H9 (cell line): ENCODE data around the gene SPRR1A. TPM values are rescaled to one million over a fixed set of nuclear protein-coding genes. Genes with fewer than 3 reads are reported as not detected.

ENCODE experiments used
- DNase-seq: peaks from one replicate; pipeline ENCODE4 v3.0.0-alpha.2; 2017
- H2AFZ ChIP-seq: one replicate; pipeline ENCODE4 v1.6.1; 2013; ENCODE audit warnings: mild to moderate bottlenecking, low read length, control low read depth, moderate library complexity
- H2AK5ac ChIP-seq: 2 replicates; pipeline ENCODE4 v1.6.1; 2013; ENCODE audit warnings: low read length, control low read depth, mixed read lengths; ENCODE audit not compliant: insufficient read length
- H2BK120ac ChIP-seq: one replicate; pipeline ENCODE4 v1.6.1; 2013; ENCODE audit warnings: low read depth, mild to moderate bottlenecking, low read length, control low read depth, inconsistent platforms; ENCODE audit not compliant: poor library complexity, severe bottlenecking
- H2BK12ac ChIP-seq: 2 replicates; pipeline ENCODE4 v1.6.1; 2013; ENCODE audit warnings: low read length, control low read depth, mixed read lengths, low read depth; ENCODE audit not compliant: insufficient read length
- H2BK15ac ChIP-seq: 2 replicates; pipeline ENCODE4 v1.6.1; 2013; ENCODE audit warnings: low read depth, low read length, control low read depth
- H2BK20ac ChIP-seq: one replicate; pipeline ENCODE4 v1.6.1; 2013; ENCODE audit warnings: low read depth, mild to moderate bottlenecking, low read length, control low read depth, inconsistent platforms; ENCODE audit not compliant: poor library complexity, severe bottlenecking
- H2BK5ac ChIP-seq: 2 replicates; pipeline ENCODE4 v1.6.1; 2013; ENCODE audit warnings: low read length, control low read depth, mixed read lengths; ENCODE audit not compliant: insufficient read length
- H3K14ac ChIP-seq: 2 replicates; pipeline ENCODE4 v1.6.1; 2013; ENCODE audit warnings: low read length, control low read depth; ENCODE audit not compliant: insufficient read depth
- H3K18ac ChIP-seq: 2 replicates; pipeline ENCODE4 v1.6.1; 2013; ENCODE audit warnings: low read depth, mild to moderate bottlenecking, mixed read lengths, low read length, control low read depth; ENCODE audit not compliant: insufficient read length
- H3K23ac ChIP-seq: 2 replicates; pipeline ENCODE4 v1.6.1; 2013; ENCODE audit warnings: low read length, control low read depth, mixed read lengths, low read depth; ENCODE audit not compliant: insufficient read length
- H3K23me2 ChIP-seq: 2 replicates; pipeline ENCODE4 v1.6.1; 2013; ENCODE audit warnings: low read depth, mild to moderate bottlenecking, mixed read lengths, low read length, control low read depth; ENCODE audit not compliant: insufficient read length, poor library complexity, severe bottlenecking
- H3K27ac ChIP-seq: 2 replicates; pipeline ENCODE4 v1.5.1; 2013; ENCODE audit warnings: low read length, control low read depth, mixed read lengths, low read depth; ENCODE audit not compliant: insufficient read length
- H3K27me3 ChIP-seq: 2 replicates; pipeline ENCODE4 v1.6.1; 2013; ENCODE audit warnings: low read length, control low read depth, inconsistent platforms; ENCODE audit not compliant: insufficient read depth
- H3K4ac ChIP-seq: 2 replicates; pipeline ENCODE4 v1.6.1; 2013; ENCODE audit warnings: low read depth, mild to moderate bottlenecking, control low read depth, inconsistent platforms, low read length, moderate library complexity
- H3K4me1 ChIP-seq: 2 replicates; pipeline ENCODE4 v1.6.1; 2013; ENCODE audit warnings: low read length, control low read depth, inconsistent platforms; ENCODE audit not compliant: insufficient read depth
- H3K4me2 ChIP-seq: 2 replicates; pipeline ENCODE4 v1.6.1; 2013; ENCODE audit warnings: low read length, control low read depth, mixed read lengths; ENCODE audit not compliant: insufficient read length, insufficient read depth
- H3K56ac ChIP-seq: 2 replicates; pipeline ENCODE4 v1.6.1; 2013; ENCODE audit warnings: low read depth, mild to moderate bottlenecking, mixed read lengths, low read length, control low read depth; ENCODE audit not compliant: insufficient read length
- H3K79me1 ChIP-seq: 2 replicates; pipeline ENCODE4 v1.6.1; 2013; ENCODE audit warnings: low read depth, mild to moderate bottlenecking, moderate library complexity, low read length, control low read depth, inconsistent platforms; ENCODE audit not compliant: insufficient read depth, poor library complexity, severe bottlenecking
- H3K79me2 ChIP-seq: 2 replicates; pipeline ENCODE4 v1.6.1; 2013; ENCODE audit warnings: low read length, control low read depth, inconsistent platforms; ENCODE audit not compliant: insufficient read depth
- H3K9ac ChIP-seq: 2 replicates; pipeline ENCODE4 v1.6.1; 2013; ENCODE audit warnings: low read length, control low read depth, mixed read lengths; ENCODE audit not compliant: insufficient read length; ENCODE audit errors: extremely low read depth
- H3K9me3 ChIP-seq: one replicate; pipeline ENCODE4 v1.6.1; 2013; ENCODE audit warnings: low read depth, low read length, inconsistent platforms; ENCODE audit not compliant: control insufficient read depth
- H3T11ph ChIP-seq: one replicate; pipeline ENCODE4 v1.6.1; 2013; ENCODE audit warnings: mild to moderate bottlenecking, low read length, control low read depth, inconsistent platforms
- H4K20me1 ChIP-seq: one replicate; pipeline ENCODE4 v1.6.1; 2013; ENCODE audit not compliant: control insufficient read depth, insufficient read length, insufficient read depth
- H4K5ac ChIP-seq: 2 replicates; pipeline ENCODE4 v1.6.1; 2013; ENCODE audit warnings: low read depth, mild to moderate bottlenecking, mixed read lengths, low read length, control low read depth; ENCODE audit not compliant: insufficient read length
- H4K8ac ChIP-seq: replicated peaks from 2 replicates; pipeline ENCODE4 v1.6.1; 2013; ENCODE audit warnings: low read length, control low read depth, mixed read lengths, low read depth; ENCODE audit not compliant: insufficient read length
- H4K91ac ChIP-seq: 2 replicates; pipeline ENCODE4 v1.6.1; 2013; ENCODE audit warnings: low read depth, mild to moderate bottlenecking, moderate library complexity, mixed read lengths, low read length, control low read depth; ENCODE audit not compliant: insufficient read length
- H3K27ac Mint-ChIP-seq, 3 experiments: 2 replicates in 2 of 3; 3 replicates in 1 of 3; pipeline ENCODE4 v1.8.0; 2020 to 2021; ENCODE audit warnings: mixed read lengths in 3 of 3, mild to moderate bottlenecking in 1 of 3, moderate library complexity in 1 of 3
- H3K27me3 Mint-ChIP-seq: 2 replicates; pipeline ENCODE4 v1.8.0; 2021; ENCODE audit warnings: low read depth, mild to moderate bottlenecking, moderate library complexity, mixed read lengths
- H3K36me3 Mint-ChIP-seq, 3 experiments: 2 replicates in 2 of 3; 3 replicates in 1 of 3; pipeline ENCODE4 v1.8.0; 2020 to 2021; ENCODE audit warnings: low read depth in 3 of 3, mixed read lengths in 3 of 3; ENCODE audit not compliant: insufficient read depth in 1 of 3
- H3K4me1 Mint-ChIP-seq, 2 experiments: 2 replicates each; pipeline ENCODE4 v1.8.0; 2020; ENCODE audit warnings: mixed read lengths in 2 of 2
- H3K4me3 Mint-ChIP-seq, 2 experiments: 2 replicates in 1 of 2; 3 replicates in 1 of 2; pipeline ENCODE4 v1.8.0; 2020 to 2021; ENCODE audit warnings: mild to moderate bottlenecking in 2 of 2, mixed read lengths in 2 of 2, moderate library complexity in 1 of 2
- H3K9me3 Mint-ChIP-seq, 2 experiments: 2 replicates in 1 of 2; 3 replicates in 1 of 2; pipeline ENCODE4 v1.8.0; 2020; ENCODE audit warnings: mild to moderate bottlenecking in 2 of 2, mixed read lengths in 2 of 2, moderate library complexity in 1 of 2
- WGBS: extraction: QIAGEN DNeasy Blood & Tissue Kit; methylation state at CpG from one replicate; pipeline ENCODE4 v1.1.7; 2013; ENCODE audit warnings: missing lambda C conversion rate, low lambda C conversion rate, mixed read lengths; ENCODE audit not compliant: insufficient read length; ENCODE audit errors: extremely low coverage; 5-methylcytosine and 5-hydroxymethylcytosine counted together
- total RNA-seq: library from RNA; stranded (reverse); gene quantifications from 2 replicates; pipeline ENCODE4 v1.2.1, GENCODE V29; 2021
- TF ChIP-seq, protein P1 (sequence below): fragments of 200-600 bp; sonication (generic); conservative IDR thresholded peaks from 3 replicates; pipeline ENCODE4 v1.8.0; 2021; ENCODE audit warnings: antibody characterized with exemption, mild to moderate bottlenecking

SPRR1A gene
- total RNA-seq, 1 experiment from 2014 or later: not detected

DNA sequence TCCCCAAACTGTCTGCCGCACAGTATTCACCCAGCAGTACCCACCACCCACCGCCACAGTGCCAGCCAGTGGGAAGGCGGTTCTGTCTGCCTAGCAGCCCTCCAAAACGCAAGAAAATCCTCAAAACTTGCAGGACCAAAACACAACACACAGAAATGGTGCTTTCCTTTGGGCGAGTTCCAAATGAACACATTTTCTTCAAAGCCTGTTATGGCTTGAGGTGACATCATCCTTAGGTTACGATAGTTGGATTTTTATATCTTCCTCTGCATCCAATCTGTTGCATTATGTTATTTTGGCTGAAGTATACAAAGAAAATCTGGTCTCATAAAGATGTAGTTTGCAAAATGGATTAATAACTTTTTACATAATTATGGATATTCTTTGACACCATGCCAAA is 9.3 kb downstream of the SPRR1A start:
- H3K4me1 Mint-ChIP-seq: peaks cover 10 to 17% of the 10 kb centered on the region in 2 experiments
- no peak for DNase-seq
- no peak overlapping the region; the same call in 1 of the 2 replicates for H3K14ac ChIP-seq
- H2BK12ac ChIP-seq: no peak overlapping the region
- no peak overlapping the region for H3K9ac ChIP-seq
- H2AFZ ChIP-seq: no peak overlapping the region
- H3K4me2 ChIP-seq: no peak overlapping the region
- no peak overlapping the region for H2AK5ac ChIP-seq
- H3K4me1 ChIP-seq: no peaks in the 10 kb centered on the region
- H2BK5ac ChIP-seq: no peak overlapping the region
- no peak overlapping the region for H3K18ac ChIP-seq
- H3K27me3 ChIP-seq: no peaks in the 10 kb centered on the region; the same call in 1 of the 2 replicates
- H4K91ac ChIP-seq: no peak overlapping the region
- no peaks in the 10 kb centered on the region for H3K23me2 ChIP-seq
- peaks cover 8 to 9% of the 10 kb centered on the region in 2 experiments; a peak in 4 of 5 replicates for H3K9me3 Mint-ChIP-seq
- peaks cover 0 to 8% (median 0%) of the 10 kb centered on the region in 3 experiments; a peak in 3 of 7 replicates for H3K36me3 Mint-ChIP-seq
- H3K27ac ChIP-seq: no peak overlapping the region
- H4K8ac ChIP-seq: no peak overlapping the region
- H2BK20ac ChIP-seq: no peak overlapping the region
- H3T11ph ChIP-seq: no peak overlapping the region
- H3K56ac ChIP-seq: no peak overlapping the region
- H2BK15ac ChIP-seq: no peak overlapping the region
- H3K4me3 Mint-ChIP-seq: no peak overlapping the region
- H3K4ac ChIP-seq: no peak overlapping the region
- TF ChIP-seq, protein P1, sequence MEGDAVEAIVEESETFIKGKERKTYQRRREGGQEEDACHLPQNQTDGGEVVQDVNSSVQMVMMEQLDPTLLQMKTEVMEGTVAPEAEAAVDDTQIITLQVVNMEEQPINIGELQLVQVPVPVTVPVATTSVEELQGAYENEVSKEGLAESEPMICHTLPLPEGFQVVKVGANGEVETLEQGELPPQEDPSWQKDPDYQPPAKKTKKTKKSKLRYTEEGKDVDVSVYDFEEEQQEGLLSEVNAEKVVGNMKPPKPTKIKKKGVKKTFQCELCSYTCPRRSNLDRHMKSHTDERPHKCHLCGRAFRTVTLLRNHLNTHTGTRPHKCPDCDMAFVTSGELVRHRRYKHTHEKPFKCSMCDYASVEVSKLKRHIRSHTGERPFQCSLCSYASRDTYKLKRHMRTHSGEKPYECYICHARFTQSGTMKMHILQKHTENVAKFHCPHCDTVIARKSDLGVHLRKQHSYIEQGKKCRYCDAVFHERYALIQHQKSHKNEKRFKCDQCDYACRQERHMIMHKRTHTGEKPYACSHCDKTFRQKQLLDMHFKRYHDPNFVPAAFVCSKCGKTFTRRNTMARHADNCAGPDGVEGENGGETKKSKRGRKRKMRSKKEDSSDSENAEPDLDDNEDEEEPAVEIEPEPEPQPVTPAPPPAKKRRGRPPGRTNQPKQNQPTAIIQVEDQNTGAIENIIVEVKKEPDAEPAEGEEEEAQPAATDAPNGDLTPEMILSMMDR: no peak
- H3K23ac ChIP-seq: no peak overlapping the region
- WGBS: no CpG with 5 or more reads among the region's 6 CpGs
- H4K20me1 ChIP-seq: no peaks in the 10 kb centered on the region
- H3K79me1 ChIP-seq: no peaks in the 10 kb centered on the region
- no peaks in the 10 kb centered on the region; the same call in 1 of the 2 replicates for H3K27me3 Mint-ChIP-seq
- H3K27ac Mint-ChIP-seq: no peak overlapping the region
- H3K79me2 ChIP-seq: no peaks in the 10 kb centered on the region
- H3K9me3 ChIP-seq: no peaks in the 10 kb centered on the region
- H2BK120ac ChIP-seq: no peak overlapping the region
- no peak overlapping the region for H4K5ac ChIP-seq
